Fibroblast of peridontal ligament (primary cell): ENCODE data around the gene OPTC.
"Not testable (repeated sequence)": the region's sequence is repeated elsewhere in the genome, so short reads cannot be mapped to it uniquely, and the experiment has no call there.

Experiments used
- DNase-seq: peaks from one replicate; pipeline ENCODE4 v3.0.0-alpha.2; 2010; ENCODE audit errors: extremely low read depth

The OPTC gene

GRCh38 chr1:203465146-203465798 is 28.7 kb upstream of the OPTC start:
- DNase-seq: no peak

DNA sequence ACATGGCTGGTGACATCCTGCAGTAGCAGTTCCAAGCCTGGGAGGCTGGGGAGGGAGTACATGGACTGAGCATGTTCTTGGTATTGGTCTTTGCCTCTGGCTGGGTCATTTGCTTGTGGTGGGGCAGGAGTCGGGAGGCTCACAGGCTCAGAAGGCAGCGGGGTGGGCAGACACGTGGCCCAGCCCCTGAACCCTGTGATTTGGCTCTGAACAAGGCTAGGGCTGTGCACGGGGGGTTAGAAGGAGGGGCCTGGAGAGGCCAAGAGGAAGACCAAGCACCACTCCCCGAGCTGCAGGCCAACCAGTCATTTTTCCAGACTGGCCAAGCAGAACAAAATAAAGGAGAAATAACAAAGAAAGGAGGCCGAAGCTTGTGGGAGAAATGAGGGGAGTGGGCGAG is 28.0 kb upstream of the OPTC start:
- peak; percentile 38 for DNase-seq

DNA sequence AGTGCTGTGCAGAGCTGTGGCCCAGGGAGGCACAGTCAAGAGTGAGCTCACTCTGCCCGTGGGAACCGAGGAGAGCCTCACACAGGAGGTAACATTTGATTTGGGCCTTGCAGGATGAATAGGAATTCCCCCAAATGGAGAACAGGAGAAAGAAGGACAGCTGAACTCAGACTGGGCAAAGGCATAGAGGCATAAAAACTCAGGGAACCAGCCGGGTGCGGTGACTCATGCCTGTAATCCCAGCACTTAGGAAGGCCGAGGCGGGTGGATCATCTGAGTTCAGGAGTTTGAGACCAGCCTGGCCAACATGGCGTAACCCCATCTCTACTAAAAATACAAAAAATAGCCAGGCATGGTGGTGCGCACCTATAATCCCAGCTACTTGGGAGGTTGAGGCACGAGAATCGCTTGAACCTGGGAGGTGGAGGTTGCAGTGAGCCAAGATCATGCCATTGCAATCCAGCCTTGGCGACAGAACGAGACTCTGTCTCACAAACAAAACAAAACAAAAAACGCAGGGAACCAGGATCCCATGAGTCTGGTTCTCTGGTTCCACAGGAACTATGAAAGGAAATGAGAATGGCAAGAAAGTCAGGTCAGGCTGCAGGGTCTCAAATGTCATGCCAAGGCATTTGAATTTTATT is 26.9 kb upstream of the OPTC start:
- DNase-seq: not testable (repeated sequence)

DNA sequence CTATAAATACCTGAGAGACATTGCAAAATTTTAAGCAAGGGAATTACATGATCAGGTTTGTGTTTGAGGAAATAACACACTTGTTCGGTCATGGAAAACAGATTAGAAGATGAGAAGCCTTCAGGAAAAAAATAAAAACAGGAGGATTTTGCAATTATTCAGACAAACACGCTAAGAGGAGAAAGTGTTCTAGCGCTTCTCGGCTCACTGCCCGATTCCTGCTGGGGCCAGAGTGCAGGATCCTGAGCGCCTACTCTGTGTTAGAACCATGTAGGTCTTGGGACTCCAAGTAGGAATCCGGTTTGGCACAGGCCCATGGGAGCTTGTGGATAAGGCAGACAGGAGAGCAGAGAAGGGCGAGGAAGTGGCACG is 26.4 kb upstream of the OPTC start:
- DNase-seq: no peak

- DNase-seq: no peak
Observed at GRCh38 chr1:203468326-203468725, 25.6 kb upstream of the OPTC start.

DNA sequence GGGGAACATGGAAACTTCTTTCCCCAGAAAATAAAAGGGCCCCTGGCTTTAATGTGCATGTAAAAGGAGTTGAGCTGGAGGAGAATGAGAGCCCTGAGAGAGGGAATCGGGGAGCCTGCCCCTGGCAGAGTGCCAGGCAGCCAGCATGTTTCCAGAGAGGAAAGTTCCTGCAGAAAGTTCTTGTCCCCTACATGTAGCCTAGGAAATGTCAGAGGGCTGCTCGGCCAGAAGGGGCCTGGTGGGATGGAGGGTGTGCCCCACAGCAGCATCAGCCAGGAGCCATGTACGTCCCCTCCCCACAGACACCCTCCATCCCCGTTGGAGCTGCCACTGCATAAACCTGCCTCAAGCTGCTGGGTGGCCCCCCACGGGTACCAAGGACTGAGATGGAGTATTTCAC is 23.7 kb upstream of the OPTC start:
- no peak for DNase-seq

DNA sequence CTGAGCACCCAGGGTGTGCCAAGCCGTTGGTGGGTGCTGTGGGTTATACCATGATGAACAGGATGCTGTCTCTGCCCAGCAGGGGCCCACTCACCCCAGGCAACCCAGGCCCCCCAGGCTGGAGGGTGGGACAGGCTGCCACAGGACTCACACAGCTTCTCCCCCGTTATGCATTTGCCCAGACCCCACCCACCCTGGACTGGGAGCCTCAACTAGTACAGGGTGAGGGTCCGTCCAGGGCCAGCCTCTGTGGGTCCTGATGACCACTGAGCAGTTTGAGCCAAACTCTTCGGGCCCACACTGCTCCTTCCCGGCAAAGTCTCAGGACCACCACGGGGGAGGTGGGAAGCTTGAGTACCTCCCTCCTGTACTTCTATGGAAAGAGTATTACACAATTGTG is 22.1 kb upstream of the OPTC start:
- no peak for DNase-seq

- DNase-seq: no peak
Observed at GRCh38 chr1:203473281-203473680, 20.7 kb upstream of the OPTC start.

DNA sequence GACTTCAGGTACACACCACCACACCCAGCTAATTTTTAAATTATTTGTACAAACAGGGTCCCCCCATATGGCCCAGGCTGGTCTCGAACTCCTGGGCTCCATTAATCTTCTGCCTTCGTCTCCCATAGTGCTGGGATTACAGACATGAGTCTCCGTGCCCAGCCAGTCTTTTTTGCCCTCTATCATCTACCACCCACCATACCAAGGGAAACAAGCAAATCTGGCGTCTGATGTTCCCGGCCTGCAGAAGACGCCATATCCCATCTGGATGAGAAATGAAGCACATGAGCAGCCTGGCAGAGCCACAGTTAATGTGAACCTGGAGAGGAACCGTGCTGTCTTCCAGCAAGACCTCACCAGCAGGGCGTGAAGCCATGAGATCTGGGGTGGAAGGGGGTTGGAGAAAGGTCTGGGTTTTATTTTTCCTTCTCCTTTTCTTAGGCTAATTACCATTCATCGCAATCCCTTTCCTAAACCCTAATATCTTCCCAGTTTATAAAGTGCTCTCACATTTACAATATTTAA is 20.1 kb upstream of the OPTC start:
- DNase-seq: no peak

DNA sequence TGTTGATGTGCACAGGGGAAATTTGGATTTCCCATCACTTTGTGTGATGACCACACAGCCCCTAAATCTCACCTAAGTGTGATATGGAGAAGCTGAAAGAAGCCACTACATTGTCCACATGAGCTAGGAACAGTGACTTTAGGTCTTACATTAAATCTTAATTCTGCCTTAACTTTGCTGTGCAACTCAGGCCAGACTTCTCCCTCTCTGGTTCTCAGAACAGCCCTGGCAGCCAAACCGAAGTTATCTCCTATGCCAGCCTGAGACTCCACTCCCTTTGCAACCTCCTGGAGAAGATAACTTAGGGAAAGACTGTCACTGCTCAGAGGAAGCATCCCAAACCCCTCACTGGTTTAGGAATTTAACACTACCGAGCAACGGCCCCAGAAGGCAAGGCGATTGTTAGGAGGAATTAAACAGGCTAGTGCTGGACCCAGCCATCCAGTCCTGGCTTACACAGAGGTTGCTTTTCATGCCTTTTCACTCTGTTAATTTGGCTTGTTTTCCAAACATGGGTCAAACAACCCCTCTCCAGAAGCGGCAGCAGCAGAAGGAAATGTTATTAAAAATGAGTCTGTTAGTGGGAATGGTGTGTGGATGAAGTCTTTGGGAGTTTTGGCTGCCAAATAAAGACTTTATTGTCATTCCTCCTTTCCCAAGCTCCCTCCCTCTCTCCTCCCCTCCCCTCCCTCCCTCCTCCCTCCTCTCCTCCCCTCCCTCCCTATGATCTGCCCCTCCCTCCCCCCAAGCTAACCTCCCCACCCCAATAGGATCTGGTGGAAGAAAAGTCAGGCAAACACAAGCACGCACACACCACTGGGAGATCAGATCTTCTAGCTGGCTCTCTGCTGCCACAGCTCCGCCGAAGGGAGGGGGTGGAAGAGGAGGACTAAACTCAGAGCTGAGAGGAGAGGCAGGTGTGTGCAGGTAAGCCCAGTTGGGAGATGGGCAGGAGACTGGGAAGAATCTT is 18.7 kb upstream of the OPTC start, which contains the start of gene PRELP:
TSS of gene PRELP (plus strand) at position 795 of the 970 bp plus-strand sequence. CDS start 7,379 bp downstream, outside the sequence.
- peak; percentile 71 for DNase-seq

GRCh38 chr1:203476216-203476814 is 17.6 kb upstream of the OPTC start:
- DNase-seq: no peak

GRCh38 chr1:203477748-203478147 is 16.2 kb upstream of the OPTC start:
- no peak for DNase-seq

GRCh38 chr1:203478231-203478630 is 15.7 kb upstream of the OPTC start:
- DNase-seq: no peak

- no peak for DNase-seq
Observed at GRCh38 chr1:203478986-203479385, 15.0 kb upstream of the OPTC start.

GRCh38 chr1:203479646-203480045 is 14.3 kb upstream of the OPTC start:
- no peak for DNase-seq

DNA sequence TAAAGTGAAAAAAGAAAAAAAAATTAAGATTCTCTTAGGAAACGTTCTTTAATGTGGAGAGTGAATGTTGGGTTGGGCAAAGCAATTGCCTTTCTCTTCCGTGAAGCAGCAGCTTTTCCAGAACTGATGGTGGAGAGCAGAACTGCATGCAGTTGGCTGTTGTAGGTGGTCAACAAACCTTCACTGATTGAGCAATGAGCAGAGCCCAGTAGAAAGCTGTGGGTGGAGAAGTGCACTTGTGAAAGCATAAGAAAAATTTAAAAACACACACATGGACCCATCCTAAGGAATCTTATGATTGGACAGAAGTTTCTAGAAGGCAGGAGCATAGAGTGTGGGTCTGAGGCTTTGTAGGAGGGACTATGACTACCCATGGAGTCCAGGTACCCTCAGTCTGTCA is 13.9 kb upstream of the OPTC start:
- DNase-seq: peak; percentile 69

DNA sequence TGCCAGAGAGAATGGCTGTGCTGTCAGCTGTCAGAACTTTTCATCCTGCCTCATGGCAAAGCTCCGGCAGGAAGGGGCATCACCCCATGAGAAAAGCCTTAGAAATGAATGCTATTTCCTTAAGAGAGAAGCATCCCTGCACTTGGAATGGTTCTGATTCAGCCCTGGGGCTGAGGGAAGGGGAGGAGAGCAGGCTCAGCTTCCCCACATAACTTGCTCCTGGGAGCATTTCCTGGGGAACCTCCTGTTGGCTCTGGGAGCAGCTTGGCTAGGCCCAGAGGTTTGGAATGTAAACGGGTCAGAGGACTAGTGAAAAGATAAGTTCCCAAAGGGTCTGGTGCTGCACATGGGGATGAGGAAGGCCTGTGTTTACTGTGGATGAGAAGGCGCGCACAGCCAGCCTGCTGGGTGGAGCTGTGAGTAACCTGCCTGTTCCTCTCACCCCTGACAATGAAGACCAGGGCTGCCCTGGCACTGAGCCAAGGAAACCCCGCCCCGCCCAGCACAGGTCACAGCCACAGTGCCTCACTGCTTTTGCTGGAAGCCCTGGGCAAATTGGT is 13.3 kb upstream of the OPTC start:
- DNase-seq: peak; percentile 95

- peak; percentile 35 for DNase-seq
Observed at GRCh38 chr1:203481196-203481595, 12.8 kb upstream of the OPTC start.

DNA sequence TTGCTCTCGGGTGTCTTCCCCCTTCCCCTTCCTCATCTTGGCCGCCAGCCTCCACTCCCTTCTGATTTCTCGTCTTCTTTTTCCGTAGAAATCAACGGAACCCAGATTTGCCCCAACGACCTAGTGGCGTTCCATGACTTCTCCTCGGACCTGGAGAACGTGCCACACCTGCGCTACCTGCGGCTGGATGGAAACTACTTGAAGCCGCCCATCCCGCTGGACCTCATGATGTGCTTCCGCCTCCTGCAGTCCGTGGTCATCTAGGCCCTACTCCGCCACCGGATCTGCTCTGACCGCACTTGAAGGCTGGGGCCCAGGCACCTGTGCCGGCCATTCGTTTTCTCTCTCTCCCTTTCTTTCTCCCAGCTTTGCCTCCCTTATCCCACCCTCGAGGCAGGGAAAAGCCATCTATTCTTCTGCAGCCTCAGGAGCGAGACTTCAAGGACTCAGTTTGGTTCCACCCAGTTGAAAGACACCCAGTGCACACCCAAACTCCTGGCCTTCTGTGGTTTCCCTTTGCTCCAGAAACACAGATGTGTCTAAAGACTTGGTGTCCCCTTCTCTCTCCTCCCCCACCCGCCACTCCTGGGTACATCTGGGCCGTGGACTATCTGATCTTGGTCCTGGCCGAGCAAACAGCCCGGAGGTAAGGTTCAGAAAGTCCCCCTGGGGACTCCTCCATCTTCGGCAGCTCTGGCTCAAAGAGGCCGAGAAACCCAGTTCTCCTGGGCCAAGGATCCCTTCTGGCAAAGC is 7.2 kb upstream of the OPTC start:
- no peak for DNase-seq

DNA sequence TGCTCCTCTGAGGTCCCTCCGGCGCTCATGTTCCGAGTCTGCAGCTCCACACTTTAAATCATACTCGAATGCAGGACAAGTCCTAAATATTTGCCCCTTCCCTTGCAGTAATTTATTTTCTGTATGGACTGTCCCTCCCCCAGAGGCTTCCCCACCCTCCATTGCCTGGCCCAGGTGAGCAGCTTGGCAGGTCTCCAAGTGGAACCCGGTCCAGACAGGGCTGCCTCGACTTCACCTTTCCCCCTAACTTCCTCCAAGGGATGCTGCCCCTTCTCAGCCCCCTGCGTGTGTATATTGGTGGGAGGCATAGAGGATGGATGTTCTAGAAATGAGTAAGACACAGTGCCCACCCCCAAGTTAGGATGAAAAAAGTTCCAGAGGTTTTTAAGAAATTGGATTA is 5.4 kb upstream of the OPTC start:
- DNase-seq: no peak

- DNase-seq: no peak
Observed at GRCh38 chr1:203490607-203491006, 3.3 kb upstream of the OPTC start.
